Body of pancreas (tissue), 4 donors: Measurements from ENCODE around the gene ITGB4. TPM values are rescaled to one million over a fixed set of nuclear protein-coding genes. Genes with fewer than 3 reads are reported as not detected.
"Not testable (repeated sequence)": the region's sequence is repeated elsewhere in the genome, so short reads cannot be mapped to it uniquely, and the experiment has no call there.

Source experiments
- ATAC-seq: fragments of 150-250 bp; one replicate; pipeline ENCODE4 v1.9.1; 2016
- DNase-seq, 4 donors: peaks; one replicate each; pipeline ENCODE4 v3.0.0-alpha.2; 2019
- H3K27ac ChIP-seq, 4 donors: fragments of 200-600 bp; sonication (generic); 1 replicate in 3 of 4; 2 replicates in 1 of 4; pipeline versions ENCODE4 v1.5.1 to v1.6.1; 2016 to 2019; ENCODE audit warnings: mild to moderate bottlenecking in 1 of 4, mixed read lengths in 1 of 4, moderate library complexity in 1 of 4
- H3K27me3 ChIP-seq, 2 donors: fragments of 200-600 bp; sonication (generic); one replicate each; pipeline ENCODE4 v1.6.0; 2016; ENCODE audit warnings: mild to moderate bottlenecking in 1 of 2
- H3K36me3 ChIP-seq, 2 donors: fragments of 200-600 bp; sonication (generic); replicated peaks in 1 of 2; 2 replicates each; pipeline ENCODE4 v1.5.1; 2016; ENCODE audit warnings: low read depth in 2 of 2; ENCODE audit not compliant: insufficient read depth in 1 of 2
- H3K4me1 ChIP-seq: fragments of 200-600 bp; sonication (generic); one replicate; pipeline ENCODE4 v1.6.0; 2016
- H3K4me3 ChIP-seq, 2 donors: fragments of 200-600 bp; sonication (generic); 1 replicate in 1 of 2; 2 replicates in 1 of 2; pipeline ENCODE4 v1.5.1; 2016 to 2019
- H3K9me3 ChIP-seq, 3 donors: fragments of 200-600 bp; sonication (generic); 1 replicate in 2 of 3; 2 replicates in 1 of 3; pipeline ENCODE4 v1.5.1; 2016
- POLR2A ChIP-seq, 3 donors: fragments of 450-650 bp; IDR thresholded peaks; one replicate each; pipeline ENCODE4 v1.6.1; 2016; ENCODE audit warnings: antibody characterized with exemption in 3 of 3, mild to moderate bottlenecking in 2 of 3
- WGBS, 2 donors: methylation state at CpG; one replicate each; pipeline ENCODE4 v1.1.5; 2017; 5-methylcytosine and 5-hydroxymethylcytosine counted together
- intact Hi-C: fragments of 100-400 bp; cut with DNase I; formaldehyde crosslinking; loops from one replicate; pipeline ENCODE4 v1.15.1; 2023
- total RNA-seq, 2 donors: library from RNA; depleted of rRNA; stranded (reverse); fragments of >200 nt; gene quantifications; one replicate each; pipeline ENCODE4 v1.1.0, GENCODE V29; 2016
- TF ChIP-seq, protein P1 (sequence below), 7 experiments: fragments of 450-650 bp in 4 of 7; fragments of 200-600 bp in 3 of 7; sonication (generic) in 3 of 7; IDR thresholded peaks; one replicate each; pipeline ENCODE4 v1.5.1; 2016 to 2019; ENCODE audit warnings: antibody characterized with exemption in 7 of 7

Gene ITGB4
- total RNA-seq, 2 donors from 2014 or later: 25.1 to 33.7 TPM

DNA sequence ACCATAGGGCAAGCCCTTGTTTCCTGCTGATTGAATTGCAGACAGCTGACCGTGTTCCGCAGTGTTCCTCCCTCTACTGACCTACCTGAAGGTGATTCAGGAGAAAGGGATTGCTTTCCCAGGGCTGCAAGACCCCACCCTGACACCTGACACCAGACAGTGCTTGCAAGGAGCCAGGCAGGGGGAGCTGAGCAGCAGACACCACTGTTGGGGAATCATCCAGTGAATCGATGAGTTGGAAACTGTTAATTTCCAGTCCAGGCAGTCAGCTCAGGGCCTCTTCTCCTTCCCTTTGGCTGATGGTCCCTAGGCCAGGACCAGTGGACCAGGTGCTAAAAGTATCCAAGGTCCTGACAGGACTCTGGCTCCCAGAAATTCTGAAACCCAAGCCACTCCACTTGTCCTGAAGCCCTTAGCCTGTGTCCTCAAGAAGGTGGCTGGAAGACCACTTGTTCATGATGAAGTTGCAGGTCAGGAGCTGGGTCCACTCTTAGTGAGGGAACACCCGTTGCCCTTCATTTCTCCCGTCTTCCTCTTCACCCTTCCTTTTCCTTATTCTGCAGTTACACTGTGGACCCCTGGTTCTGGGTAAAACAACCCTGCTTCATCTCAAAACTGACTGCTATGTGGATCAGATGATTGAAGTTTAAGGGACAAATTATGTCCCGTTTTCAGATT, 53.9 kb downstream of the ITGB4 start:
- no peaks in the 10 kb centered on the region for H3K27me3 ChIP-seq
- H3K36me3 ChIP-seq: peaks cover 7 to 12% of the 10 kb centered on the region in 2 donors
- no peak for ATAC-seq
- no peak overlapping the region for H3K4me3 ChIP-seq
- H3K4me1 ChIP-seq: peaks cover 38% of the 10 kb centered on the region
- peak; percentile 9 to 49 (median 46) for TF ChIP-seq POLR2A (IDR thresholded peaks at IDR 0.05)
- TF ChIP-seq, protein P1, sequence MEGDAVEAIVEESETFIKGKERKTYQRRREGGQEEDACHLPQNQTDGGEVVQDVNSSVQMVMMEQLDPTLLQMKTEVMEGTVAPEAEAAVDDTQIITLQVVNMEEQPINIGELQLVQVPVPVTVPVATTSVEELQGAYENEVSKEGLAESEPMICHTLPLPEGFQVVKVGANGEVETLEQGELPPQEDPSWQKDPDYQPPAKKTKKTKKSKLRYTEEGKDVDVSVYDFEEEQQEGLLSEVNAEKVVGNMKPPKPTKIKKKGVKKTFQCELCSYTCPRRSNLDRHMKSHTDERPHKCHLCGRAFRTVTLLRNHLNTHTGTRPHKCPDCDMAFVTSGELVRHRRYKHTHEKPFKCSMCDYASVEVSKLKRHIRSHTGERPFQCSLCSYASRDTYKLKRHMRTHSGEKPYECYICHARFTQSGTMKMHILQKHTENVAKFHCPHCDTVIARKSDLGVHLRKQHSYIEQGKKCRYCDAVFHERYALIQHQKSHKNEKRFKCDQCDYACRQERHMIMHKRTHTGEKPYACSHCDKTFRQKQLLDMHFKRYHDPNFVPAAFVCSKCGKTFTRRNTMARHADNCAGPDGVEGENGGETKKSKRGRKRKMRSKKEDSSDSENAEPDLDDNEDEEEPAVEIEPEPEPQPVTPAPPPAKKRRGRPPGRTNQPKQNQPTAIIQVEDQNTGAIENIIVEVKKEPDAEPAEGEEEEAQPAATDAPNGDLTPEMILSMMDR (IDR thresholded peaks at IDR 0.05): no peak
- H3K9me3 ChIP-seq: no peaks in the 10 kb centered on the region
- H3K27ac ChIP-seq: peak overlapping the region in 3 of 4 donors; percentile 0 to 48 (median 29)
- DNase-seq: peak in 3 of 4 donors; percentile 26 to 63 (median 58)
- intact Hi-C loops: no loop called here
- WGBS, 2 donors: 49 to 61% methylated on average over 6 of the region's 6 CpGs

- Histone ChIP-seq H3K9me3 (no peaks in the 10 kb centered on the region), H3K4me3 (peak overlapping the region in 1 of 2 donors; percentile 8), H3K4me1 (peaks cover 33% of the 10 kb centered on the region), H3K36me3 (peaks cover 7 to 12% of the 10 kb centered on the region in 2 donors), H3K27ac (peak overlapping the region in 3 of 4 donors; percentile 20 to 99 (median 48)), H3K27me3 (no peaks in the 10 kb centered on the region)
- intact Hi-C loops: no loop called here
- WGBS, 2 donors: 28 to 29% methylated on average over 15 of the region's 15 CpGs
- no peak for ATAC-seq
- TF ChIP-seq POLR2A (IDR thresholded peaks at IDR 0.05): peak in 1 of 3 donors; percentile 4
- TF ChIP-seq, protein P1 (IDR thresholded peaks at IDR 0.05): no peak
- peak in 2 of 4 donors; percentile 45 to 47 for DNase-seq
Observed at GRCh38 chr17:75776386-75777295, 55.4 kb downstream of the ITGB4 start.

DNA sequence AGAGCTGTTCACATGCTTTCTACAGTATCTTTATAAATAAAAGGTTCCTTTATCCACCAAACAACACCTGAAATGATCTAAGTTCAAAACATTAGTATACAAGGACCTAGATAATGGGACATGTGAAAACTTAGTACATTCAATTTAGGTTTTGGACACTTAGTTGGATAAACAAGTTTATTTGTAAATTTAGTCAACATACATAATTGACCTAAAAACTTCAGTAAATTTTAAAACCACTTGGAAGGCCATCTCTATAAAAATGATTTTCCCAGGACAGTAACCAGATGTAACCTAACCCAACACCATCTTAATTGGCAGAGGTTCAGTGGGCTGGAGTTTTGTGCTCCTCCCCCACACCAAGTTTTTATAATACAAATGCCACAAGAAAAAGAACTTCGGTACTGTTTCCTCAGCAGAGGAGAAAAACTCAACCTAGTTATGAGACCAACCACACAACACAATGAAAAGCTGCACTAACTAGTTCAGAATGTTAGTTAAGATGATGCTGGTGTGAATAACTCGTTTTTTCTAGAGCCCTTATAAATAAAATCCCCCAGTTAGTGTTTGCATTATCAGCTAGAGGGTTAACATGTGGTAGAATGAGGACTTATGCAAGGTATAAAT, 56.1 kb downstream of the ITGB4 start:
- ATAC-seq (no peak), DNase-seq (no peak)
- TF ChIP-seq, protein P1 (IDR thresholded peaks at IDR 0.05): no peak
- TF ChIP-seq POLR2A (IDR thresholded peaks at IDR 0.05): no peak
- H3K36me3 ChIP-seq: peaks cover 7 to 12% of the 10 kb centered on the region in 2 donors
- H3K4me1 ChIP-seq: peaks cover 27% of the 10 kb centered on the region
- peak overlapping the region in 3 of 4 donors; percentile 3 to 99 (median 48) for H3K27ac ChIP-seq
- no peaks in the 10 kb centered on the region for H3K27me3 ChIP-seq
- 4 to 6% methylated on average over 2 of the region's 2 CpGs for WGBS, 2 donors
- H3K9me3 ChIP-seq: no peaks in the 10 kb centered on the region
- intact Hi-C loops: no loop called here
- peak overlapping the region; percentile 84 to 85 for H3K4me3 ChIP-seq

DNA sequence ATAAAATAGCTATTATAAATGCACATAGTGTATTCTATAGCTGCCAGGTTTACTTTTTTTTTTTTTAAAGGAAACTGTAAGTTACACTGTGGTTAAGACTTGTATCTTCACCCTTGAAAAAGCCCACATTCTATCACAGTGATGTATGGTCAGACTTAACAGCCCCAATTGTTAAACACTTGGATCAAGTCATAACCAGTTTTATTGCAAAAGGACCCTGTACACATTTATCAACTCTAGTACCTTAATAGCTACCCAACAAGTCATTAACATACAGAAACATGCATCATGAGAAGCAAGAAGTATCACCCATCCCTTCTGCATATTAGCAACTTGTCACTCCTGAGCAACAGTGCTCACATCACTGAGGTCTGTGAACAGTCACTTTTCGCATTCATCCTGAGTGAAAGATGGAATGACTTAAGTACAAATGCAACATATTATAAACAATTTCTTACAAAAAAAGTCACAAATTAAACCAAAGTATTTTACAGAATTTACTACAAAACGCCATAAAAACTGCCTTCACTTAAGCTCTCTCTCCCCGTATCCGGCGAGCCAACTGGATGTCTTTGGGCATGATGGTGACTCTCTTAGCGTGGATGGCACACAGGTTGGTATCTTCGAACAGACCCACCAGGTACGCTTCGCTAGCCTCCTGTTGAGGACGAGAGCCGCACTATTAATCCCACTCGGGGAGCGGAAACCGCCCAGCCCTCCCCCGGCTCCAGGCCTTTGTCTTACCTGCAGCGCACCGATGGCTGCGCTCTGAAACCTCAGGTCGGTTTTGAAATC, 57.0 kb downstream of the ITGB4 start:
- 0 to 2% methylated on average over 13 to 19 of the region's 19 CpGs for WGBS, 2 donors
- Histone ChIP-seq H3K36me3 (peaks cover 7 to 12% of the 10 kb centered on the region in 2 donors), H3K27ac (peak overlapping the region; percentile 66 to 99 (median 96)), H3K4me3 (peak overlapping the region; percentile 84 to 85), H3K4me1 (peaks cover 36% of the 10 kb centered on the region)
- intact Hi-C loops, DNase-seq, H3K9me3 ChIP-seq, ATAC-seq, H3K27me3 ChIP-seq: not testable (repeated sequence)
